Measurements from ENCODE around the gene BCL6.
"Not testable (repeated sequence)": the region's sequence is repeated elsewhere in the genome, so short reads cannot be mapped to it uniquely, and the experiment has no call there.

DNA sequence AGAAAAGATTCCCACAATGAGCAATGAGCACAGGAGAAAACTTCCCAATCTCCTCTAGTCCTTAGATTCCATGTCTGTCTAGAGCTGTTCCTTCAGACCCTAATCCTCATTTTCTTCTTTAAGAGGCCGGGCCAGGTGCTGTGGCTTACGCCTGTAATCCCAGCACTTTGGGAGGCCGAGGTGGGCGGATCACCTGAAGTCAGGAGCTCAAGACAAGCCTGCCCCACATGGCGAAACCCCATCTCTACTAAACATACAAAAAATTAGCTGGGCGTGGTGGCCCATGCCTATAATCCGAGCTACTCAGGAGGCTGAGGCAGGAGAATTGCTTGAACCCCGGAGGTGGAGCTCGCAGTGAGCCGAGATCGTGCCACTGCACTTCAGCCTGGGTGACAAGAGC, 63.5 kb downstream of the BCL6 start:
- TF ChIP-seq, protein P1, sequence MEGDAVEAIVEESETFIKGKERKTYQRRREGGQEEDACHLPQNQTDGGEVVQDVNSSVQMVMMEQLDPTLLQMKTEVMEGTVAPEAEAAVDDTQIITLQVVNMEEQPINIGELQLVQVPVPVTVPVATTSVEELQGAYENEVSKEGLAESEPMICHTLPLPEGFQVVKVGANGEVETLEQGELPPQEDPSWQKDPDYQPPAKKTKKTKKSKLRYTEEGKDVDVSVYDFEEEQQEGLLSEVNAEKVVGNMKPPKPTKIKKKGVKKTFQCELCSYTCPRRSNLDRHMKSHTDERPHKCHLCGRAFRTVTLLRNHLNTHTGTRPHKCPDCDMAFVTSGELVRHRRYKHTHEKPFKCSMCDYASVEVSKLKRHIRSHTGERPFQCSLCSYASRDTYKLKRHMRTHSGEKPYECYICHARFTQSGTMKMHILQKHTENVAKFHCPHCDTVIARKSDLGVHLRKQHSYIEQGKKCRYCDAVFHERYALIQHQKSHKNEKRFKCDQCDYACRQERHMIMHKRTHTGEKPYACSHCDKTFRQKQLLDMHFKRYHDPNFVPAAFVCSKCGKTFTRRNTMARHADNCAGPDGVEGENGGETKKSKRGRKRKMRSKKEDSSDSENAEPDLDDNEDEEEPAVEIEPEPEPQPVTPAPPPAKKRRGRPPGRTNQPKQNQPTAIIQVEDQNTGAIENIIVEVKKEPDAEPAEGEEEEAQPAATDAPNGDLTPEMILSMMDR (IDR thresholded peaks at IDR 0.05), result not testable (repeated sequence)
- not testable (repeated sequence) for TF ChIP-seq POLR2AphosphoS5 (IDR thresholded peaks at IDR 0.05); POLR2A (IDR thresholded peaks at IDR 0.05; ENCODE audit: low read depth); EP300 (IDR thresholded peaks at IDR 0.05)

Data from esophagus muscularis mucosa (tissue), 4 donors.